GM12878 (cell line): ENCODE results near the gene UXT. TPM values are rescaled to one million over a fixed set of nuclear protein-coding genes. Genes with fewer than 3 reads are reported as not detected.

Experiments used
- ATAC-seq: fragments of 200-7000 bp; cut with Tn5 transposase; 3 replicates; pipeline ENCODE4 v1.9.1; 2020; ENCODE audit warnings: mild to moderate bottlenecking, moderate library complexity
- BruUV-seq: library from RNA; stranded (reverse); fragments of 400-500 nt; replicated peaks from 2 replicates; lab custom pipeline; 2021; lab: Mats Ljungman, UMichigan
- CTCF ChIA-PET: fragments of 300-600 bp; sonication (Branson Sonifier 250); formaldehyde crosslinking; extraction: SDS; loops from one replicate; lab custom pipeline; 2021; ENCODE audit warnings: inconsistent platforms; lab: Yijun Ruan, JAX
- POLR2A ChIA-PET: fragments of 350-600 bp; formaldehyde crosslinking; extraction: SDS; loops from one replicate; lab custom pipeline; 2021; ENCODE audit warnings: inconsistent platforms; lab: Charles Lee
- RAD21 ChIA-PET: fragments of 300-600 bp; sonication (Branson Sonifier 250); formaldehyde crosslinking; loops from one replicate; lab custom pipeline; 2023; ENCODE audit warnings: antibody characterized with exemption; ENCODE audit not compliant: unreplicated experiment; lab: Charles Lee
- SMC1A ChIA-PET: fragments of 300-600 bp; sonication (Branson Sonifier 250); formaldehyde crosslinking; loops from one replicate; lab custom pipeline; 2023; ENCODE audit not compliant: unreplicated experiment, uncharacterized antibody; lab: Charles Lee
- DNase-seq: peaks from one replicate; pipeline ENCODE4 v3.0.0-alpha.2; 2011; ENCODE audit warnings: low read depth, low spot score
- FAIRE-seq: peaks from 3 replicates; lab custom pipeline; 2011; peaks lifted over from hg19 to GRCh38; lab: Jason Lieb, UNC
- H2AFZ ChIP-seq: 2 replicates; pipeline ENCODE4 v1.6.0; 2011; ENCODE audit warnings: low read depth, low read length, control low read depth; ENCODE audit not compliant: control insufficient read depth
- H3K27ac ChIP-seq: 2 replicates; pipeline ENCODE4 v1.5.1; 2011; ENCODE audit warnings: control low read depth; ENCODE audit not compliant: control insufficient read depth, insufficient read depth
- H3K27me3 ChIP-seq, 2 experiments: replicated peaks in 1 of 2; 2 replicates each; pipeline versions ENCODE4 v1.6.0 to v1.6.1; 2011; ENCODE audit warnings: low read length in 1 of 2; ENCODE audit not compliant: control insufficient read depth in 2 of 2, insufficient read depth in 2 of 2
- H3K36me3 ChIP-seq, 2 experiments: 2 replicates each; pipeline ENCODE4 v1.5.1; 2011; ENCODE audit warnings: low read length in 1 of 2; ENCODE audit not compliant: control insufficient read depth in 2 of 2, insufficient read depth in 2 of 2
- H3K4me1 ChIP-seq: 2 replicates; pipeline ENCODE4 v1.6.1; 2011; ENCODE audit warnings: mild to moderate bottlenecking, low read length, moderate library complexity, mixed read lengths; ENCODE audit not compliant: control insufficient read depth, insufficient read depth
- H3K4me2 ChIP-seq: 2 replicates; pipeline ENCODE4 v1.6.0; 2011; ENCODE audit warnings: control low read depth; ENCODE audit not compliant: control insufficient read depth, insufficient read depth
- H3K4me3 ChIP-seq: fragments of 200-600 bp; sonication (generic); 2 replicates; pipeline ENCODE4 v1.5.1; 2016
- H3K79me2 ChIP-seq: 2 replicates; pipeline ENCODE4 v1.6.0; 2011; ENCODE audit warnings: low read length; ENCODE audit not compliant: control insufficient read depth, insufficient read depth
- H3K9ac ChIP-seq: 2 replicates; pipeline ENCODE4 v1.8.0; 2011; ENCODE audit warnings: low read length, control low read depth, mixed read lengths; ENCODE audit not compliant: control insufficient read depth, insufficient read depth
- H3K9me3 ChIP-seq: replicated peaks from 3 replicates; pipeline ENCODE4 v1.5.1; 2011; ENCODE audit warnings: mild to moderate bottlenecking, low read length; ENCODE audit not compliant: control insufficient read depth, insufficient read depth
- H4K20me1 ChIP-seq: 2 replicates; pipeline ENCODE4 v1.6.0; 2011; ENCODE audit not compliant: control insufficient read depth, insufficient read depth
- CBX3 ChIP-seq: fragments of 200-600 bp; sonication (generic); IDR thresholded peaks from 2 replicates; pipeline ENCODE4 v1.6.1; 2016; ENCODE audit warnings: low read depth, borderline replicate concordance
- HDGF ChIP-seq: fragments of 450-650 bp; IDR thresholded peaks from 2 replicates; pipeline ENCODE4 v1.6.1; 2016; ENCODE audit warnings: antibody characterized with exemption
- KAT2A ChIP-seq: conservative IDR thresholded peaks from 2 replicates; pipeline ENCODE4 v1.6.1; 2011; ENCODE audit warnings: low read depth, low read length; ENCODE audit not compliant: control insufficient read depth
- LARP7 ChIP-seq: fragments of 450-650 bp; IDR thresholded peaks from 2 replicates; pipeline ENCODE4 v1.6.1; 2017; ENCODE audit warnings: mild to moderate bottlenecking
- MEF2B ChIP-seq: fragments of 450-650 bp; IDR thresholded peaks from 2 replicates; pipeline ENCODE4 v1.6.1; 2018; ENCODE audit warnings: mild to moderate bottlenecking, moderate library complexity; ENCODE audit not compliant: partially characterized antibody, poor library complexity, severe bottlenecking
- MTA2 ChIP-seq: fragments of 450-650 bp; IDR thresholded peaks from 2 replicates; pipeline ENCODE4 v1.6.1; 2016; ENCODE audit warnings: low read depth, mild to moderate bottlenecking, moderate library complexity
- MXI1 ChIP-seq: fragments of 150-350 bp; IDR thresholded peaks from 2 replicates; pipeline ENCODE4 v1.6.1; 2011; ENCODE audit warnings: low read depth, mild to moderate bottlenecking, inconsistent platforms, low read length, improper control_type of control experiment
- PML ChIP-seq: IDR thresholded peaks from 2 replicates; pipeline ENCODE4 v1.6.1; 2012; ENCODE audit warnings: low read length, inconsistent platforms
- POLR2A ChIP-seq: IDR thresholded peaks from 2 replicates; pipeline ENCODE4 v1.6.1; 2011; ENCODE audit warnings: low read depth, mild to moderate bottlenecking, low read length
- POLR2AphosphoS5 ChIP-seq: IDR thresholded peaks from 2 replicates; pipeline ENCODE4 v1.6.1; 2011; ENCODE audit warnings: mild to moderate bottlenecking, low read length, inconsistent platforms
- PRDM15 ChIP-seq: fragments of 450-650 bp; formaldehyde crosslinking; IDR thresholded peaks from 2 replicates; pipeline ENCODE4 v1.4.0; 2020; ENCODE audit warnings: mild to moderate bottlenecking, moderate library complexity
- RUNX3 ChIP-seq: IDR thresholded peaks from 2 replicates; pipeline ENCODE4 v1.6.1; 2012; ENCODE audit warnings: low read length, inconsistent platforms
- STAT3 ChIP-seq: IDR thresholded peaks from 2 replicates; pipeline ENCODE4 v1.6.1; 2011; ENCODE audit warnings: low read depth, low read length, improper control_type of control experiment
- ZNF24 ChIP-seq: fragments of 450-650 bp; IDR thresholded peaks from 2 replicates; pipeline ENCODE4 v1.6.1; 2017; ENCODE audit warnings: antibody characterized with exemption, mild to moderate bottlenecking
- ZNF384 ChIP-seq: IDR thresholded peaks from 2 replicates; pipeline ENCODE4 v1.6.1; 2012; ENCODE audit warnings: low read depth, mild to moderate bottlenecking, low read length, improper control_type of control experiment, borderline replicate concordance
- ZNF622 ChIP-seq: fragments of 450-650 bp; IDR thresholded peaks from 2 replicates; pipeline ENCODE4 v1.6.1; 2017; ENCODE audit warnings: mild to moderate bottlenecking, inconsistent platforms
- WGBS: methylation state at CpG from one replicate; pipeline ENCODE4 v1.1.6; 2016; ENCODE audit warnings: low lambda C conversion rate; ENCODE audit not compliant: insufficient replicate concordance, insufficient coverage; ENCODE audit errors: missing lambda C conversion rate; 5-methylcytosine and 5-hydroxymethylcytosine counted together
- in situ Hi-C: fragments of 300-500 bp; cut with MboI; formaldehyde crosslinking; loops from 9 replicates; pipeline ENCODE4 v1.14.3; 2018; ENCODE audit warnings: mixed read lengths
- intact Hi-C: fragments of 100-400 bp; cut with micrococcal nuclease; formaldehyde crosslinking; loops from one replicate; pipeline ENCODE4 v1.14.2; 2022; ENCODE audit not compliant: unreplicated experiment
- polyA plus RNA-seq, 11 experiments: library from polyadenylated mRNA; depleted of rRNA in 4 of 11; unstranded in 6 of 11; stranded (reverse) in 5 of 11; fragments of >200 nt; fragmentation: Nextera tagmentation in 4 of 11; fragmentation: Illumina TruSeq in 1 of 11; extraction: Ambion mirVana in 4 of 11; extraction: Trizol in 1 of 11; gene quantifications; 1 replicate in 1 of 11; 2 replicates in 10 of 11; pipeline versions ENCODE4 v1.2.1 to v1.2.3, GENCODE V29; 2011 to 2016; ENCODE audit warnings: inconsistent platforms in 2 of 11, missing spikeins in 2 of 11, low read depth in 1 of 11
- total RNA-seq, 4 experiments: library from RNA; depleted of rRNA in 3 of 4; stranded (reverse); fragments of >200 nt in 3 of 4; fragmentation: Illumina TruSeq in 1 of 4; extraction: Trizol in 1 of 4; gene quantifications; 2 replicates each; pipeline versions ENCODE4 v1.2.1 to v1.2.3, GENCODE V29; 2013 to 2021
- TF ChIP-seq, protein P1 (sequence below): fragments of 450-650 bp; formaldehyde crosslinking; IDR thresholded peaks from 2 replicates; pipeline ENCODE4 v1.5.0; 2022; ENCODE audit warnings: mild to moderate bottlenecking, missing genetic modification characterization

UXT gene
- total and polyA plus RNA-seq, 10 of the 15 experiments (the other 5 are each of a cell fraction or from before 2014, with no cell fraction given) = 105 to 245 (median 206) TPM

DNA sequence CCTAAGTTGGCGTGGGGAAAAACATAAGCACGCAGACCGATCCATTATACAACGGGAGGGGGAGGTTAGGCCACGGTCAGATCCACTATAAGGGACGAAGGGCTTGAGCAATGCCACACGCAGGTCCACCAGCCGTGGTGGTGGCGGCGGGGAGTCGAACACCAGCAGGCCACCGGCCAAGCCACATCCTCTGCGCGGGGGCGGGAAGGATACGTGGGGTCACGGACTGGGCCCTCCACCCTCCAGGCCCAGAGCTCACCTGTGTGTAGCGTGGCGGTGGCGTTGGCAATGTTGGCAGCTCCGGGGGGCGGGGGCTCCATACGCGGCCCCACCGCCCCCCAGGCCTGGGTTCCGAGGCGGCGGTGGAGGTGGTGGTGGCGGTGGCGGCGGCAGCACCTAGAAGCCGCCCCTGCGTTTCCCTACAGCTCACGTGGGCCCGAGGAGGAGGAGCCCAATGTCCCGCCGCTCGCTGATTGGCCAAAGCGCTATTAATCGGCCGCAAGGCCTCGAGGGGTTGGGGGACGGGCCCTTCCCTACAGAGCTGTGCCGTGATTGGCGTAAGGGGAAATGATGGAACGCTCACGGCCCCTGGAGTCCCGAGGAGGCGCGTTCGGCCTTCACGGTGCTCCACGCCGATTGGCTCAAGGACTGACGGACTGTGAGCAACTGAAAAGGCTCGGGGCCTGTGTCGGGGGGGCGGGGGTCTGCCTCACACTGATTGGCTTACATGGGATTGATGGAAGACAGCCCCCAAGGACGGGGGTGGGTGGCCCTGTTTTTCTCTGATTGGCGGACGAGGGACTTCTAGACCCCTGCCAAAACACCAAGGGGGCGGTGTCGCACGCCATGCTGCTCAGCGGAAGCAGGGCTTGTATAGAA is 8.6 kb downstream of the UXT start, which contains the start of gene ELK1:
Gene ELK1, minus strand, starts transcription at position 400 of the 879 bp plus-strand sequence. CDS start 9,122 bp downstream, outside the sequence.
- DNase-seq = peak; percentile 90
- no peaks in the 10 kb centered on the region for H3K27me3 ChIP-seq
- H4K20me1 ChIP-seq = no peaks in the 10 kb centered on the region
- H2AFZ ChIP-seq = peak within 1 kb of the TSS; percentile 20
- ATAC-seq = peak; percentile 94
- peak within 1 kb of the TSS; percentile 75 for H3K4me3 ChIP-seq
- H3K4me2 ChIP-seq = peak within 1 kb of the TSS; percentile 68
- POLR2A ChIA-PET = interaction anchor here (0.7 to 3.0 kb wide), 5 partner anchors 12 to 1308 kb away, joined by 4 to 9 read pairs (median 4); partner anchors contain the start of gene TIMP1
- WGBS = 47% methylated on average over 52 of the region's 65 CpGs
- RAD21 ChIA-PET = interaction anchor here (0.8 to 2.1 kb wide), 4 partner anchors 14 to 505 kb away, joined by 3 to 10 read pairs (median 4); partner anchors contain the start of gene RBM10
- H3K36me3 ChIP-seq = no peaks in the 10 kb centered on the region; a peak in 1 of 4 replicates
- peak within 1 kb of the TSS; percentile 76 for H3K27ac ChIP-seq
- in situ Hi-C loops = loop anchor here (10.0 kb wide), 1 partner anchor 456 kb away; the partner anchor contains the start of gene UBA1
- H3K4me1 ChIP-seq = peaks cover 2% of the 10 kb centered on the region; the same call in 1 of the 2 replicates
- peaks cover 28% of the 10 kb centered on the region for H3K79me2 ChIP-seq
- intact Hi-C loops = loop anchor here (1.0 to 2.0 kb wide), 2 partner anchors 8 to 90 kb away; partner anchors contain the start of gene ARAF
- SMC1A ChIA-PET = interaction anchor here (0.7 to 1.3 kb wide), 3 partner anchors 9 to 132 kb away, joined by 3 read pairs; partner anchors contain the start of gene ARAF
- no TSS peak for BruUV-seq
- CTCF ChIA-PET = interaction anchor here (2.4 to 2.9 kb wide), 2 partner anchors 10 to 22 kb away, joined by 7 to 12 read pairs; partner anchors contain the start of gene CFP
- FAIRE-seq = peak; percentile 89
- H3K9me3 ChIP-seq = no peaks in the 10 kb centered on the region; the same call in 2 of the 3 replicates
- peak within 1 kb of the TSS; percentile 76 for H3K9ac ChIP-seq
- no peak for TF ChIP-seq ZNF622
- no peak for TF ChIP-seq PRDM15 (CRISPR knock-in tag)
- TF ChIP-seq MEF2B = peak; percentile 37
- no peak for TF ChIP-seq KAT2A
- TF ChIP-seq ZNF384 = no peak
- peak; percentile 69; the same call in 1 of the 2 replicates for TF ChIP-seq LARP7
- TF ChIP-seq STAT3 = no peak
- peak; percentile 60; the same call in 1 of the 2 replicates for TF ChIP-seq POLR2AphosphoS5
- TF ChIP-seq HDGF = no peak
- no peak for TF ChIP-seq ZNF24
- no peak for TF ChIP-seq PML
- TF ChIP-seq POLR2A = peak; percentile 87
- peak; percentile 49; the same call in 1 of the 2 replicates for TF ChIP-seq MXI1
- TF ChIP-seq, protein P1, sequence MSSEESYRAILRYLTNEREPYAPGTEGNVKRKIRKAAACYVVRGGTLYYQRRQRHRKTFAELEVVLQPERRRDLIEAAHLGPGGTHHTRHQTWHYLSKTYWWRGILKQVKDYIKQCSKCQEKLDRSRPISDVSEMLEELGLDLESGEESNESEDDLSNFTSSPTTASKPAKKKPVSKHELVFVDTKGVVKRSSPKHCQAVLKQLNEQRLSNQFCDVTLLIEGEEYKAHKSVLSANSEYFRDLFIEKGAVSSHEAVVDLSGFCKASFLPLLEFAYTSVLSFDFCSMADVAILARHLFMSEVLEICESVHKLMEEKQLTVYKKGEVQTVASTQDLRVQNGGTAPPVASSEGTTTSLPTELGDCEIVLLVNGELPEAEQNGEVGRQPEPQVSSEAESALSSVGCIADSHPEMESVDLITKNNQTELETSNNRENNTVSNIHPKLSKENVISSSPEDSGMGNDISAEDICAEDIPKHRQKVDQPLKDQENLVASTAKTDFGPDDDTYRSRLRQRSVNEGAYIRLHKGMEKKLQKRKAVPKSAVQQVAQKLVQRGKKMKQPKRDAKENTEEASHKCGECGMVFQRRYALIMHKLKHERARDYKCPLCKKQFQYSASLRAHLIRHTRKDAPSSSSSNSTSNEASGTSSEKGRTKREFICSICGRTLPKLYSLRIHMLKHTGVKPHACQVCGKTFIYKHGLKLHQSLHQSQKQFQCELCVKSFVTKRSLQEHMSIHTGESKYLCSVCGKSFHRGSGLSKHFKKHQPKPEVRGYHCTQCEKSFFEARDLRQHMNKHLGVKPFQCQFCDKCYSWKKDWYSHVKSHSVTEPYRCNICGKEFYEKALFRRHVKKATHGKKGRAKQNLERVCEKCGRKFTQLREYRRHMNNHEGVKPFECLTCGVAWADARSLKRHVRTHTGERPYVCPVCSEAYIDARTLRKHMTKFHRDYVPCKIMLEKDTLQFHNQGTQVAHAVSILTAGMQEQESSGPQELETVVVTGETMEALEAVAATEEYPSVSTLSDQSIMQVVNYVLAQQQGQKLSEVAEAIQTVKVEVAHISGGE (CRISPR knock-in tag) = no peak
- TF ChIP-seq CBX3 = no peak
- peak; percentile 72 for TF ChIP-seq RUNX3
- no peak for TF ChIP-seq MTA2
